SK-N-MC (cell line): ENCODE data around the gene L2HGDH.

ENCODE experiments used
- DNase-seq: peaks from one replicate; pipeline ENCODE4 v3.0.0-alpha.2; 2011; ENCODE audit warnings: low read depth, low spot score
- H3K27ac ChIP-seq: fragments of 200-600 bp; sonication (generic); 2 replicates; pipeline ENCODE4 v1.5.1; 2016; ENCODE audit warnings: mixed run types
- H3K36me3 ChIP-seq: fragments of 200-600 bp; sonication (generic); 2 replicates; pipeline ENCODE4 v1.6.1; 2017; ENCODE audit warnings: antibody characterized with exemption, low read length, mixed read lengths; ENCODE audit not compliant: insufficient read depth
- H3K4me3 ChIP-seq: fragments of 200-600 bp; sonication (generic); 2 replicates; pipeline ENCODE4 v1.5.1; 2016
- H3K9ac ChIP-seq: fragments of 200-600 bp; sonication (generic); 2 replicates; pipeline ENCODE4 v1.8.0; 2017; ENCODE audit warnings: mixed run types, mixed read lengths; ENCODE audit not compliant: insufficient read length
- H3K9me3 ChIP-seq: fragments of 200-600 bp; sonication (generic); 2 replicates; pipeline ENCODE4 v1.6.1; 2017; ENCODE audit warnings: low read depth, mild to moderate bottlenecking, antibody characterized with exemption, low read length, moderate library complexity, mixed read lengths
- EZH2 ChIP-seq: fragments of 200-600 bp; sonication (generic); IDR thresholded peaks from one replicate; pipeline ENCODE4 v1.6.1; 2017; ENCODE audit warnings: antibody characterized with exemption
- FOXP2 ChIP-seq: optimal IDR thresholded peaks from 2 replicates; pipeline ENCODE3; 2011; ENCODE audit warnings: mild to moderate bottlenecking, moderate library complexity; ENCODE audit not compliant: insufficient read depth; ENCODE audit errors: extremely low read length, control extremely low read depth
- POLR2AphosphoS5 ChIP-seq: IDR thresholded peaks from 2 replicates; pipeline ENCODE4 v1.6.1; 2012; ENCODE audit warnings: mild to moderate bottlenecking, low read depth, low read length, borderline replicate concordance

L2HGDH gene

GRCh38 chr14:50198499-50198898 lies 113.5 kb downstream of the L2HGDH start:
- TF ChIP-seq EZH2 (no peak), FOXP2 (no peak), POLR2AphosphoS5 (no peak)
- Histone ChIP-seq H3K9ac (no peak overlapping the region), H3K9me3 (no peaks in the 10 kb centered on the region), H3K27ac (no peak overlapping the region), H3K4me3 (no peak overlapping the region), H3K36me3 (peaks cover 11% of the 10 kb centered on the region; the same call in 1 of the 2 replicates)
- no peak for DNase-seq

- Histone ChIP-seq H3K4me3 (no peak overlapping the region), H3K9ac (no peak overlapping the region), H3K9me3 (no peaks in the 10 kb centered on the region), H3K27ac (no peak overlapping the region), H3K36me3 (0 out of 2 replicates have a peak, but pooled peaks cover 4% of the 10 kb centered on the region)
- DNase-seq, result no peak
- TF ChIP-seq EZH2 (no peak), POLR2AphosphoS5 (no peak), FOXP2 (no peak)
These were observed 120.5 kb downstream of the L2HGDH start for GRCh38 chr14:50191499-50191898.
